ENCODE data around the gene SPDYC.
"Not testable (repeated sequence)": the region's sequence is repeated elsewhere in the genome, so short reads cannot be mapped to it uniquely, and the experiment has no call there.

The SPDYC gene

DNA sequence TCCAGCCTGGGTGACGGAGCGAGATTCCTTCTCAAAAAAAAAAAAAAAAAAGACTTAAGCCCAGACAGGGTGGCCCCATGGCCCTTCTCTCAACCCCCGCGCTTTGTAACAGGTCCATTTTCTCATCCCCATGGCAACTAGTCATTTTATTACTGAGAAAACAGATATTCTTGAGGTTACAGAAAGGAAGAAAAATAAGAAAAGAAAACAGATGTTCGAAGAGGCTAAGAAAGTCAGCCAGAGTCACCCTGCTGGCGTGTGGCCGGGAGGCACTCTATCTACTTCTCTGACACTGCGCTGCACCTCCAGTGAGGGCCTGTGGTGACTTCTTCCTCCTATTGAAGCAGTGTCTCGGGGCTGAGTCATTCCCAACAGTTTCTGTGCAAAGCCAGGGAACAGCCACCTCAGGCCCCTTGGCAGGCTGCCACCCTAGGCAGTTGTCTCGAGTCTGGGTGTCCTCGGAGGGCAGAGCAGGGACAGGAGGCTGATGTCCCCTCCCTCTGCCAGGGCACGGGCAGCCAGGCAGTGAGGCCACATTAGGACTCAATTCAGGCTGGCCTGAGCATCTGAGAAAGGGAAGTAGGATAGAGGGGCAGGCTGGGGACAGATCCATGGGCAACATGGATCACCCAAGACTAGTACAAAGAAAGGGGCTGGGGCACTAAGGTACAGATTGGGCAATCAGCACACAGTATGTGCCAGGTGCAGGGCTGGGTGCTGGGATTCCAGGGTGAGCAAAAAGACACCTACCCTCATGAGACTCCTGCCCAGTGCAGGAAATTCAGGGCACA is 19.3 kb upstream of the SPDYC start:
- Mint-ChIP-seq H3K27me3 (peaks cover 6% of the 10 kb centered on the region), H3K4me3 (no peak overlapping the region), H3K36me3 (no peaks in the 10 kb centered on the region), H3K4me1 (ENCODE audit: low read depth) (peaks cover 1% of the 10 kb centered on the region), H3K27ac (no peak overlapping the region), H3K9me3 (ENCODE audit: low read depth) (no peaks in the 10 kb centered on the region)

DNA sequence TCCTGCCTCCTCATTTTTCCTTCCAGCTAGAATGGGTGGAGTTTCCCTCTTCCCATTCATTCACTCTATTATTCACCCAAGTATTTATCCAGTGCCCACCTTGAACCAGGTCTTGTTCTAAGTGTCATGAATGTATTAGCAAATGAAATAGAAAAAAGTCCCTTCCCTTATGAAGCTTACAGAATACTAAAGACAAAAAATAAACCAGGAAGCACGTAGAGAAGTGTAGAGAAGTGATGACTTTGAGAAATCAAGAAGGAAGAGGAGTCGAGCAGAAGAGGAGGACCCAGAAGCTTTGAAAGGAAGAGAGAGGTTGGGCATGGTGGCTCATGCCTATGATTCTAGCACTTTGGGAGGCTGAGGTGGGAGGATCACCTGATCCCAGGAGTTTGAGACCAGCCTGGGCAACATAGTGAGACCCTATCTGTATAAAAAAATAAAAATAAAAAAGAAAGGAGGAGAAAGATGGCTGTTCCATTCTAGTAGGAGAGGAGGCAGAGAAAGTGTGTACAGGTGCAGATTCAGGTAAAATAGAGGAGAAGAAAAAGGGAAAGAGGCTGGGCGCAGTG is 18.6 kb upstream of the SPDYC start:
- no peaks in the 10 kb centered on the region for H3K36me3 Mint-ChIP-seq
- H3K27me3 Mint-ChIP-seq = peaks cover 6% of the 10 kb centered on the region
- peaks cover 1% of the 10 kb centered on the region for H3K4me1 Mint-ChIP-seq (ENCODE audit: low read depth)
- no peaks in the 10 kb centered on the region for H3K9me3 Mint-ChIP-seq (ENCODE audit: low read depth)
- H3K27ac Mint-ChIP-seq = no peak overlapping the region
- no peak overlapping the region for H3K4me3 Mint-ChIP-seq

DNA sequence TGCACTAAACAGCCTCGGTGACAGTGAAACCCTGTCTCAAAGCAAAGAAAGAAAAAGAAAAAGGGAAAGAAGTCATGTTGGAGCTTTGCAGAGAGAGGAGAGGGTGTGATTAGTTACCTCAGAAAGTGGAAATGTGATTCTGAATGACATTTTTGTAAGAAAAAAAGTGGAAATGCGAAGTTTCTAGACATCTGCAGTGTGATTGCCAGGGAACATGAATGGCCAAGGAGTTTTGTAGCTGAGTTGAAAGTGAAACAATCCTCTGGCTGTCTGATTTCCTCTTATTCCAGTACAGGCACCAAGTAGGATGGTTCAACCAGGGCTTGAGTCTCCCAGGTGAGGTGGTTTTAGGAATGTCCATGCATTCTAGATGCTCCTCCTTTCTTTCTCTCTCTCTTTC is 17.9 kb upstream of the SPDYC start:
- H3K36me3 Mint-ChIP-seq = no peaks in the 10 kb centered on the region
- no peak overlapping the region for H3K4me3 Mint-ChIP-seq
- H3K27me3 Mint-ChIP-seq = peaks cover 6% of the 10 kb centered on the region
- no peak overlapping the region for H3K27ac Mint-ChIP-seq
- no peaks in the 10 kb centered on the region for H3K9me3 Mint-ChIP-seq (ENCODE audit: low read depth)
- peaks cover 1% of the 10 kb centered on the region for H3K4me1 Mint-ChIP-seq (ENCODE audit: low read depth)

DNA sequence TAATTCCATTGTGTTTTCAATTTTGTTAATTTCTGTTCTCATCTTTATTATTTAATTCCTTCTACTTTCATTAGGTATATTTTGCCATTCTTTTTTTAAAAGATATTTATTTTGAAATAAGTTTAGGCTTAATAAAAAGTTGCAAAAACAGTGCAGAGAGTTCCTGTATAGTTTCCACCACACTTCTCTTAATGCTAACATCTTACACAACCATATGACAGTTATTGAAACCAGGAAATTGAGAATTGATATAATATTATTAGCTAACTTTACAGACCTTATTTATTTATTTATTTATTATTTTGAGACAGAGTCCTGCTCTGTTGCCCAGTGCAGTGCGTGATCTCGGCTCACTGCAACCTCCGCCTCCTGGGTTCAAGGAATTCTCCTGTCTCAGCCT is 13.8 kb upstream of the SPDYC start:
- no peaks in the 10 kb centered on the region for H3K36me3 Mint-ChIP-seq
- H3K27me3 Mint-ChIP-seq = peaks cover 7% of the 10 kb centered on the region
- H3K9me3 Mint-ChIP-seq (ENCODE audit: low read depth) = no peaks in the 10 kb centered on the region
- H3K4me3 Mint-ChIP-seq = no peak overlapping the region
- peaks cover 1% of the 10 kb centered on the region for H3K4me1 Mint-ChIP-seq (ENCODE audit: low read depth)
- no peak overlapping the region for H3K27ac Mint-ChIP-seq

DNA sequence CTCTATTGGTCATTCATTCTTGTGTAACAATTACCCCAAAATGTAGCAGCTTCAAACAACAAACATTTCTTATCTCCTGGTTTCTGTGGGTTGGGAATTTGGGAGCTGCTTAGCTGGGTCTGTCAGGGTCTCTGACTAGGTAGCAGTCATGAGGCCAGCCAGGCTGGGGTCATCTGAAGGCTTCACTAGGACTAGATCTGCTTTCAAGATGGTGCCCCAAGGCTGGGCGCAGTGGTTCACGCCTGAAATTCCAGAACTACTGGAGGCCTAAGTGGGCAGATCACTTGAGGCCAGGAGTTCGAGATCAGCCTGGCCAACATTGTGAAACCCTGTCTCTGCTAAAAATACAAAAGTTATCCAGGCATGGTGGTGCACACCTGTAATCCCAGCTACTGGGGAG is 13.1 kb upstream of the SPDYC start:
- H3K27me3 Mint-ChIP-seq = peaks cover 5% of the 10 kb centered on the region
- no peaks in the 10 kb centered on the region for H3K36me3 Mint-ChIP-seq
- no peaks in the 10 kb centered on the region for H3K9me3 Mint-ChIP-seq (ENCODE audit: low read depth)
- no peak overlapping the region for H3K27ac Mint-ChIP-seq
- H3K4me1 Mint-ChIP-seq (ENCODE audit: low read depth) = peaks cover 1% of the 10 kb centered on the region
- no peak overlapping the region for H3K4me3 Mint-ChIP-seq

DNA sequence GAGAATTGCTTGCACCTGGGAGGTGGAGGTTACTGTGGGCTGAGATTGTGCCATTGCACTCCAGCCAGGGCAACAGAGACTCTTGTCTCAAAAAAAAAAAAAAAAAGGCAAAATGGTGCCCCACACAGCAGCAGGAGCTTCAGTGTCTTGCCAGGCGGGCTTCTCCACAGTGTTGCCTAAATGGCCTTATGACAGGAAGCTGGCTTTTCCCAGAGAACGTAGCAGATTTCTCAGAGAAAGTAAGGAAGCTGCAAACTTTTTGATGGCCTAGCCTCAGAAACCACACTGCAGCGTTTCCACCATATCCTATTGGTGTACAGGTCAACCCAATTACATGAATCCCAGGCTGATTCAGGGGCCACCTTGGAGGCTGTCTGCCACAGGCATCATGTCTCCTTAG is 12.7 kb upstream of the SPDYC start:
- Mint-ChIP-seq H3K4me1 (ENCODE audit: low read depth) (no peaks in the 10 kb centered on the region), H3K27ac (no peak overlapping the region), H3K9me3 (ENCODE audit: low read depth) (no peaks in the 10 kb centered on the region), H3K4me3 (no peak overlapping the region), H3K36me3 (no peaks in the 10 kb centered on the region), H3K27me3 (peaks cover 5% of the 10 kb centered on the region)

DNA sequence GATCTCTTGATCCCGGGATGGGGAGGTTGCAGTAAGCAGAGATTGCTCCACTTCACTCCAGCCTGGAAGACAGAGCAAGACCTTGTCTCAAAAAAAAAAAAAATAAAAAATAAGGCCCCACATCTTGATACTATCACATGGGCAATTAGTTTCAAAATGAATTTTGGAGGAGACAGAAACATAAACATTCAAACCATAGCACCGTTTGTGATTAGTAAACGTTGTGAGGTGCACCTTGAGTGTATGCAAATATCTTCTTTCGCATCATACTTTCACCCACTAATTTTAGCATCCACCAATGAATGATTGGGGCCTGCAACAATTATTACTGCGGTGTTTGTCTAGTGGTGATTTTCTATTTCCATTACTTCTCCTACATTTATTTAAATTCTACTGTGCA is 11.0 kb upstream of the SPDYC start:
- Mint-ChIP-seq H3K36me3 (no peaks in the 10 kb centered on the region), H3K4me1 (ENCODE audit: low read depth) (no peaks in the 10 kb centered on the region), H3K27me3 (peaks cover 2% of the 10 kb centered on the region)

DNA sequence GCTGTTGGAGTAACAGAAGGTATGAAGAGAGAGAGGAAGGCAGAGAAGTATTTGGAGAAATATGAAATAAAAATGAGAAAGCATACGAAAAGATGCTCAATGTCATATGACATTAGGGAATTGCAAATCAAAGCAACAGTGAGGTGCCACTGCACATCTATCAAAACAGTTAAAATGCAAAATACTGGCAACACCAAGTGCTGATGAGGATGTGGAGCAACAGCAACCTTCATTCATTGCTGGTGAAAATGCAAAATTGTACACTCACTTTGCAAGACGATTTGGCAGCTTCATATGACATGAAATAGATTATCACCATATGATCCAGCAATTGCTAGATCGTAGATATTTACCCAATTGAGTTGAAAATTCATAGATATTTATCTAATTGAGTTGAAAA is 9.4 kb upstream of the SPDYC start:
- Mint-ChIP-seq H3K27ac (no peak overlapping the region), H3K27me3 (peaks cover 2% of the 10 kb centered on the region), H3K4me1 (ENCODE audit: low read depth) (no peaks in the 10 kb centered on the region), H3K36me3 (no peaks in the 10 kb centered on the region), H3K9me3 (ENCODE audit: low read depth) (no peaks in the 10 kb centered on the region), H3K4me3 (no peak overlapping the region)

More for the DNA sequence above, 11.0 kb upstream of the SPDYC start:
- Mint-ChIP-seq H3K27ac (no peak overlapping the region), H3K4me3 (no peak overlapping the region), H3K9me3 (ENCODE audit: low read depth) (no peaks in the 10 kb centered on the region)

DNA sequence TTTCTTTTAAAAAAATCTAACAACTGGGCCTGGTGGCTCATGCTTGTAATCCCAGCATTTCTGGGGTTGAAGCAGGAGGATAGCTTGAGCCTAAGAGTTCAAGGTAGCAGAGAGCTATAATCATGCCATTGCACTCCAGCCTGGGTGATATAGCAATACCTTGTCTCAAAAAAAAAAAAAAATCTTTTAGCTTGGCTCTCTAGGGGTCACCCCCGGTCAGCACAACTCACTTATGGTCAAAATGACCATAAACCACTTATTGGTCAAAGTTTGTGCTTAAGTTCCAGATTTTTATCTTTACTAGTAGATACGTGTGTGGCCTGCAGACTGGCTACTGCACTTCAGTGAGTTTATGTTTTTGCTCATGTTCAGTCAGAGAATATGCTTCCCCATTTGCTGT is 6.3 kb upstream of the SPDYC start:
- no peaks in the 10 kb centered on the region for H3K4me1 Mint-ChIP-seq (ENCODE audit: low read depth)
- H3K27me3 Mint-ChIP-seq = no peaks in the 10 kb centered on the region
- H3K9me3 Mint-ChIP-seq (ENCODE audit: low read depth) = no peaks in the 10 kb centered on the region
- no peak overlapping the region for H3K4me3 Mint-ChIP-seq
- no peaks in the 10 kb centered on the region for H3K36me3 Mint-ChIP-seq
- H3K27ac Mint-ChIP-seq = no peak overlapping the region

DNA sequence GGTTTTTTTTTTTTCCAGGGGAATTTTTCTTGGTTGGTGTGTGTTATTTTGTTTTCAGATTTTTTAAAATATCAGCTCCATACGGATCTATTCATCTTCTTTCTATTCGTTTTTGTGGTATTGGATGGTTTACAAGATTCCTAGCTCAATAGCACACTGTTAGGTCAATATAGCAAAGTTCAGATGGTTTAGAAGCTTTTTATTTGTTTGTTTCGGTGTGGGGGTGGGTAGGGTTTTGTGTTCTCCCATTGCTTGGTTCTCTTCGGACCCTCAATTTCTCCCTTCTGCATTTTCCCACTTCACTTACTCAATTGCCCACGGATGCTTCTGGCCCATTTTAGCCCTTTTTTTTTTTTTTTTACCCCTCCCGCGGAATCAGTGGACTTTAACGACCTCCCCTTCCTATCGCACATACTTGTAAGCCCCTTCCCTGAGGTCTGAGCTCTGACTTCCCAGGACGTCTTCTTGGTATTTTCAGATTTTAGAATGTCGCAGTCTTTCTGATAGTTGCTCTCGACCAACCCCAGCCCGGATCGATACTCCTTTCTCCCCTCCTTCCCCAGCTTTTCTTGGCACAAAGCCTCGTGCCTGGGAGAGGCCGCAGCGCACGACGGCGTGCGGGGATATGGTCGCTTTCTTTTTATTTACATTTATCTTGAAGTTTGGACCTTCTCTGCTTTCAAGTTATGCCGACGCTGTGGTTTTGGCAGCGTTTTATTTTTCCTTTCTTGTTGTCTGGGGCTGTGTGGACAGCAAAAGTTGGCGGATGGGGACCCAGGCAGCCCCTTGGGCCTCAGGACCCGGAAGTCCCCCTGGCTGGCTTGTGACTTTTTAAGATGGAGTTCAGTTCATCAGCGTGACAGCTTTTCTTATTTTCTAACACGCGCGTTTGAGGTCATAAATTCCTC is 4.4 kb upstream of the SPDYC start:
- no peak overlapping the region for H3K27ac Mint-ChIP-seq

DNA sequence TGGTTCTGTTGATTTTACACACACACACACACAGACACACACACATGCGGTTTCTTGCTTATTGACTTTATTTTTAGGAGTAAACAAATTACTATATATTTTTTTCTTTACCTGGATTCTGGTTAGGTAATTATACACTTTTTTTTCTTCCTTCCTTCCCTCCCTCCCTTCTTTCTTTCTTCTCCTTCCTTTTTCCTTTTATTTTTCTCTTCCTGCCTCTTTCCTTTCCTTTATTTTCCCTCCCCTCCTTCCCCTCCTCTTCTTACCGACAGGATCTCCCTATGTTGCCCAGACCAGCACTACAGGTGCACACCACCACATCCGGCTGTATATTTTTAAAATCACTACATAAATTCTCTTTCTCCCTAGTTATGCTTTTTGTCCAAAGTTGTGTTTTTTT is 3.1 kb upstream of the SPDYC start:
- Mint-ChIP-seq H3K4me1 (ENCODE audit: low read depth) (no peaks in the 10 kb centered on the region), H3K4me3 (no peak overlapping the region), H3K27me3 (no peaks in the 10 kb centered on the region), H3K9me3 (ENCODE audit: low read depth) (no peaks in the 10 kb centered on the region), H3K27ac (no peak overlapping the region), H3K36me3 (no peaks in the 10 kb centered on the region)

More for the DNA sequence above, 4.4 kb upstream of the SPDYC start:
- Mint-ChIP-seq H3K27me3 (no peaks in the 10 kb centered on the region), H3K36me3 (no peaks in the 10 kb centered on the region), H3K9me3 (ENCODE audit: low read depth) (no peaks in the 10 kb centered on the region), H3K4me3 (no peak overlapping the region), H3K4me1 (ENCODE audit: low read depth) (no peaks in the 10 kb centered on the region)

DNA sequence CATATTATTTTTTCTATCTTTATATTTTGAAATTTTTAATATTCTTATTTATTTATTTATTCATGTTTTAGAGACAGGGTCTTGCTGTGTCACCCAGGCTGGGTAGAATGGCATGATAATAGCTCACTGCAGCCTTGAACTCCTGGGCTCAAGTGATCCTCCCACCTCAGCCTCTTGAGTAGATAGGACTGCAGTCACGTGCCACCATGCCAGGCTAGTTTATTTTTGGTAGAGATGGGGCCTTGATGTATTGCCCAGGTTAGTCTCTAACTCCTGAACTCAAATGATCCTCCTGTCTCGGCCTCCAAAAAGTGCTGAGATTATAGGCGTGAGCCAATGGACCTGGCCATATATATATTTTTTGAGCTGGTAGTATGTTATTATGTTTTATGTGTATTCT is 2.4 kb upstream of the SPDYC start:
- no peaks in the 10 kb centered on the region for H3K9me3 Mint-ChIP-seq (ENCODE audit: low read depth)
- H3K27ac Mint-ChIP-seq = no peak overlapping the region
- no peaks in the 10 kb centered on the region for H3K4me1 Mint-ChIP-seq (ENCODE audit: low read depth)
- H3K27me3 Mint-ChIP-seq = no peaks in the 10 kb centered on the region
- no peaks in the 10 kb centered on the region for H3K36me3 Mint-ChIP-seq
- H3K4me3 Mint-ChIP-seq = no peak overlapping the region

DNA sequence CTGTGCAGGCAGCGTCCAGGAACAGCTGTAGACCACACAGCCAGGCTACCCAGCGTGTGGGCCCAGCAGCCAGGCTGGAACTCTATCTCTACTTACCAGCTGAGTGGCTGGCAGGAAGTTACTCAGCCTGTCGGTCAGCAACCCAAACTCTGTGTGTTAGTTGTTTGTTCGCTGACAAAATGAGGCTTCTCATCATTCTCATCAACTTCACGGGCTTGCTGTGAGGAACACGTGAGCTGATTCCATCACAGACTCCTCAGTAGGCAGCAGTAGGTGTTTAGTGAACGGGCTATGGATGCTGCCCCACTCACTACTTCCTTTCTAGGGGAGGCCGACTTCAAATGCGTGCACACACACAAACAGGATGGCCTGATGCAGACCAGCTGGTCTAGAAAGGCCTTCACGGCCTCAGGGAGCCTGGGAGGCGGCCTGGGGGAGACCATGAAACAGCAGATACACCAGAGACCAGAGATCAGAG is 830 bp upstream of the SPDYC start:
- no peaks in the 10 kb centered on the region for H3K4me1 Mint-ChIP-seq (ENCODE audit: low read depth)

DNA sequence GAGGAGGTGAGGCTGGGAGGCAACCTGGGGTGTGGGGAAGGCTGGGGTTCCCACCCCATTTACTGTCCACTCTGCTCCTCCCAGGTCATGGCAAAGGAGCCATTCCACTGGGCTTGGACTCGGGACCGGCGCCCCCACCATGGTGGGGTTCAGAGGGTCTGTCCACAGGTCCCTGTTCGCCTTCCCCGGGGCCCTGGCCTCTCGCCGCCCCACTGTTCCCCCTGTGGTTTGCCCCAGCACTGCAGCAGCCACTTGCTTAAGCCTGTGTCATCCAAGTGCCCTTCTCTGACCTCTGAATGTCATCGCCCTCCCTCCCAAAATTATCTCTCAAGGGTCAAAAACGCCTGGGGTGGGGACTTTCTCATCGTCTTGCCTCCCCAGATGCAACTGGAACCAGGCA is 2.6 kb downstream of the SPDYC start:
- Mint-ChIP-seq H3K36me3 (no peaks in the 10 kb centered on the region), H3K9me3 (ENCODE audit: low read depth) (no peaks in the 10 kb centered on the region), H3K4me3 (no peak overlapping the region), H3K4me1 (ENCODE audit: low read depth) (no peaks in the 10 kb centered on the region), H3K27ac (no peak overlapping the region), H3K27me3 (no peaks in the 10 kb centered on the region)

More for the DNA sequence above, 830 bp upstream of the SPDYC start:
- no peak overlapping the region for H3K4me3 Mint-ChIP-seq
- H3K36me3 Mint-ChIP-seq = no peaks in the 10 kb centered on the region
- H3K9me3 Mint-ChIP-seq (ENCODE audit: low read depth) = no peaks in the 10 kb centered on the region
- no peaks in the 10 kb centered on the region for H3K27me3 Mint-ChIP-seq
- no peak overlapping the region for H3K27ac Mint-ChIP-seq

DNA sequence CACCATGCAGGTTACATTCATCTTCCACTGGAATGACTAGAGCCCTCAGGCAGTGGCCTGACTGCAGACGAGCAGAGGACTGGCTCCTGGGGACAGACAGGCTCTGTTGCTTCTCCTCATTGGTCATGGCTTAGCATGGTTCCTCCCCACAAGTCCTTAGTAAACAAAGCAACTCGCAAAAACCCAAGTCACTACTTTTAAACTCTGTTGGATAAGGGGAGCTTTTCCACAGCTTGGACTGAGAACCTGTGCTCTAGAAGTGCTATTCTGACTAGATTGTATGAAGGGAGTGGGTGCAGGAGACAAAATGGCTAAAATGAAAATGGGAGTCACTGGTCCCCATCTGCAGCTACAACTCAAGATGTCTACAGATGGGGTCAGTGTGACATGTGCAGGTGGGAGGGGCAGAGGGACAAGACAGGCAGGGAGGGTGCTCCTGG is 4.6 kb downstream of the SPDYC start:
- not testable (repeated sequence) for H3K27me3 Mint-ChIP-seq; H3K36me3 Mint-ChIP-seq; H3K4me1 Mint-ChIP-seq (ENCODE audit: low read depth); H3K9me3 Mint-ChIP-seq (ENCODE audit: low read depth); H3K4me3 Mint-ChIP-seq; H3K27ac Mint-ChIP-seq

Measured in activated naive CD8-positive, alpha-beta T cell (primary cell).